Measurements from ENCODE around the gene KCNH6. TPM values are rescaled to one million over a fixed set of nuclear protein-coding genes. Genes with fewer than 3 reads are reported as not detected.

KCNH6 gene
- not detected for total RNA-seq
- long read RNA-seq, result 0 reads

GRCh38 chr17:63523253-63523855, at the start of gene KCNH6:
KCNH6 (plus strand) TSS chr17:63523358; CDS start chr17:63523414, 56 bp downstream.
- no peak for DNase-seq
- ATAC-seq, result no peak
- intact Hi-C loops (cut with micrococcal nuclease), result no loop called here

GRCh38 chr17:63474174-63474573, 49.0 kb upstream of the KCNH6 start:
- peak; percentile 60 for ATAC-seq
- intact Hi-C loops (cut with micrococcal nuclease), result no loop called here
- DNase-seq, result peak; percentile 65

- ATAC-seq (no peak), DNase-seq (no peak)
- intact Hi-C loops (cut with micrococcal nuclease), result loop anchor here (5.0 kb wide), 1 partner anchor 48 kb away; no protein-coding TSS in a partner anchor
These were observed 48.3 kb upstream of the KCNH6 start for GRCh38 chr17:63474586-63475460.

- intact Hi-C loops (cut with micrococcal nuclease), result loop anchor here (5.0 kb wide), 1 partner anchor 48 kb away; no protein-coding TSS in a partner anchor
- DNase-seq (no peak), ATAC-seq (no peak)
These were observed 47.4 kb upstream of the KCNH6 start for GRCh38 chr17:63475491-63476412.

GRCh38 chr17:63476459-63476853, 46.7 kb upstream of the KCNH6 start:
- intact Hi-C loops (cut with micrococcal nuclease), result loop anchor here (5.0 kb wide), 1 partner anchor 49 kb away; no protein-coding TSS in a partner anchor
- DNase-seq, result no peak
- ATAC-seq, result peak; percentile 18

- DNase-seq (peak; percentile 56), ATAC-seq (peak; percentile 39)
- intact Hi-C loops (cut with micrococcal nuclease), result loop anchor here (5.0 kb wide), 1 partner anchor 50 kb away; no protein-coding TSS in a partner anchor
These were observed 46.2 kb upstream of the KCNH6 start, which contains the start of gene ACE for GRCh38 chr17:63476854-63477479. ACE (plus strand) TSS chr17:63477061; CDS start chr17:63477095, 34 bp downstream.

- no peak for DNase-seq
- intact Hi-C loops (cut with micrococcal nuclease), result loop anchor here (5.0 kb wide), 1 partner anchor 50 kb away; no protein-coding TSS in a partner anchor
- no peak for ATAC-seq
These were observed 45.4 kb upstream of the KCNH6 start for GRCh38 chr17:63477480-63478440.

- DNase-seq, result peak; percentile 83
- intact Hi-C loops (cut with micrococcal nuclease), result loop anchor here (5.0 kb wide), 1 partner anchor 52 kb away; no protein-coding TSS in a partner anchor
- ATAC-seq, result peak; percentile 85
These were observed 44.2 kb upstream of the KCNH6 start for GRCh38 chr17:63478814-63479494.

- no peak for DNase-seq
- intact Hi-C loops (cut with micrococcal nuclease), result loop anchor here (5.0 kb wide), 1 partner anchor 52 kb away; no protein-coding TSS in a partner anchor
- ATAC-seq, result no peak
These were observed 43.5 kb upstream of the KCNH6 start for GRCh38 chr17:63479495-63480184.

- DNase-seq, result no peak
- intact Hi-C loops (cut with micrococcal nuclease), result no loop called here
- no peak for ATAC-seq
These were observed 42.9 kb upstream of the KCNH6 start for GRCh38 chr17:63480192-63480784.

GRCh38 chr17:63480826-63481487, 42.2 kb upstream of the KCNH6 start:
- intact Hi-C loops (cut with micrococcal nuclease), result no loop called here
- DNase-seq (no peak), ATAC-seq (no peak)

GRCh38 chr17:63481488-63481870, 41.7 kb upstream of the KCNH6 start:
- DNase-seq (no peak), ATAC-seq (no peak)
- intact Hi-C loops (cut with micrococcal nuclease), result no loop called here

GRCh38 chr17:63482509-63482908, 40.6 kb upstream of the KCNH6 start:
- DNase-seq (no peak), ATAC-seq (no peak)
- intact Hi-C loops (cut with micrococcal nuclease), result no loop called here

- ATAC-seq, result no peak
- no peak for DNase-seq
- intact Hi-C loops (cut with micrococcal nuclease), result no loop called here
These were observed 40.1 kb upstream of the KCNH6 start for GRCh38 chr17:63483038-63483437.
